HEK293 (cell line): Measurements from ENCODE around the gene SRBD1.

Experiments
- ATF2 ChIP-seq: fragments of 450-650 bp; formaldehyde crosslinking; IDR thresholded peaks from 2 replicates; pipeline ENCODE4 v1.5.1; 2016; ENCODE audit warnings: missing biosample characterization, missing genetic modification characterization, low read depth
- CTCF ChIP-seq: fragments of 450-650 bp; formaldehyde crosslinking; IDR thresholded peaks from 2 replicates; pipeline ENCODE4 v1.5.1; 2016; ENCODE audit warnings: missing biosample characterization, missing genetic modification characterization
- SP2 ChIP-seq: fragments of 450-650 bp; formaldehyde crosslinking; IDR thresholded peaks from 2 replicates; pipeline ENCODE4 v1.5.1; 2016; ENCODE audit warnings: missing biosample characterization, missing genetic modification characterization
- ZNF121 ChIP-seq: fragments of 450-650 bp; formaldehyde crosslinking; IDR thresholded peaks from 2 replicates; pipeline ENCODE4 v1.5.1; 2016; ENCODE audit warnings: missing biosample characterization, missing genetic modification characterization
- ZNF184 ChIP-seq: fragments of 450-650 bp; IDR thresholded peaks from 2 replicates; pipeline ENCODE4 v1.5.1; 2018; ENCODE audit warnings: missing biosample characterization, mild to moderate bottlenecking, missing genetic modification characterization
- ZSCAN4 ChIP-seq: fragments of 450-650 bp; formaldehyde crosslinking; IDR thresholded peaks from 2 replicates; pipeline ENCODE4 v1.5.1; 2017; ENCODE audit warnings: missing biosample characterization, missing genetic modification characterization

- TF ChIP-seq ZNF184 (no peak), ATF2 (tag by site-specific recombination) (no peak), CTCF (tag by site-specific recombination) (no peak), ZNF121 (no peak), ZSCAN4 (tag by site-specific recombination) (no peak), SP2 (tag by site-specific recombination) (no peak)
Measured at GRCh38 chr2:45533771-45534170, 77.3 kb downstream of the SRBD1 start.
